ENCODE measurements around the gene PARP2.

GRCh38 chr14:20328705-20329104 is 14.7 kb upstream of the PARP2 start:
- TF ChIP-seq HCFC1 (IDR thresholded peaks at IDR 0.05; ENCODE audit: low read depth, low read length) (no peak), ZBTB9 (CRISPR knock-in tag; IDR thresholded peaks at IDR 0.05) (no peak), POLR2A (conservative IDR thresholded peaks at IDR 0.05) (no peak), EZH2 (IDR thresholded peaks at IDR 0.05; ENCODE audit: borderline replicate concordance, low read depth, low read length) (no peak), EP300 (IDR thresholded peaks at IDR 0.05; ENCODE audit: low read length) (no peak), SMC3 (conservative IDR thresholded peaks at IDR 0.05; ENCODE audit: insufficient read depth, low read depth, low read length) (no peak)

Data from K562 (cell line).